Measurements from ENCODE around the gene TMTC2. TPM values are rescaled to one million over a fixed set of nuclear protein-coding genes. Genes with fewer than 3 reads are reported as not detected.

TMTC2 gene
- total RNA-seq, 1 donor from 2014 or later = 12.3 TPM

DNA sequence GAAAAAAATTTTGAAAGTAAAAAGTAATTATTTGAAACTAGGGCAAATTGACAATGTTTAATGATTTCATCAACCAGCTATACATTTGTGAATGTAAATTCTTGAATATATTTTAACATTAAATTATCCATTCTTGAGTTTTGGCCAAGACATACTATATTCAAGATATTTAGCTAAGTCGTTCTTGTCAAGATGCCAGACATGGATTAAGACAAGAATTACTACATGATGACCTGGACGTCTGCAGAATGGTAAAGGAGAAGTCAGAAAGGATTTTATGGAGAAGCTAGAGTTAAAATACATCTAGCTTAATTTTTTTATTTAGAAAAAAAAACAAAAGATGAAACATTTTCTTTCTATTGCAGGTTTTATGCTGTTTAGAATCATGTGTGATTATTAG lies 255.8 kb downstream of the TMTC2 start:
- no peaks in the 10 kb centered on the region for H3K27me3 Mint-ChIP-seq (ENCODE audit: low read depth)

DNA sequence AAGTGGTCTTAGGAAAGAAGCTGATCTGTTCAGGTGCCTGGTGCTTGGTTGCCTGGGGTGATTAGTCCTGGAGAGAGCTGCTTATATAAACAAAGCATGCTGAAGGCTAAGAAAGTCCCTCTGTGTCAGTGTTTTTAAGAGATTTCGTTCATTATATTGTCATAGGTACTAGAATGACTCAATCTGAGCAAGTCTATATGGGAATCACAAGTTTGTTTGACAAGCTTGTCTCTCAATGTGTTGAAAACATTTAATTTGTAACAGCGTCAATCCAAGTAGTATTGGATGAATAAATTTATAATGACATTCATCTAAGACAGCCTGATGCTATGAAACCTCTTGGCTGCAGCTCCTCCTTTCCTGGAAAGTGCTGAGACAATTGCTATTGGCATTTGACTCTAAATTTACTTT lies 256.3 kb downstream of the TMTC2 start:
- no peak overlapping the region for H3K4me3 Mint-ChIP-seq
- H3K27ac Mint-ChIP-seq (ENCODE audit: unreplicated experiment) = no peak overlapping the region

More for the DNA sequence above, 255.8 kb downstream of the TMTC2 start:
- Mint-ChIP-seq H3K4me1 (peaks cover 4% of the 10 kb centered on the region), H3K4me3 (no peak overlapping the region), H3K36me3 (ENCODE audit: low read depth) (no peaks in the 10 kb centered on the region), H3K9me3 (no peaks in the 10 kb centered on the region), H3K27ac (ENCODE audit: unreplicated experiment) (no peak overlapping the region)
- no peak for DNase-seq (ENCODE audit: low read depth, low spot score)
- TF ChIP-seq CTCF (conservative IDR thresholded peaks at IDR 0.05) = no peak

GRCh38 chr12:82948491-82948890 lies 261.8 kb downstream of the TMTC2 start:
- Mint-ChIP-seq H3K36me3 (ENCODE audit: low read depth) (no peaks in the 10 kb centered on the region), H3K4me1 (no peaks in the 10 kb centered on the region), H3K27me3 (ENCODE audit: low read depth) (no peaks in the 10 kb centered on the region), H3K27ac (ENCODE audit: unreplicated experiment) (no peak overlapping the region), H3K4me3 (no peak overlapping the region), H3K9me3 (no peaks in the 10 kb centered on the region)
- no peak for TF ChIP-seq CTCF (conservative IDR thresholded peaks at IDR 0.05)
- no peak for DNase-seq (ENCODE audit: low read depth, low spot score)

More for the DNA sequence above, 256.3 kb downstream of the TMTC2 start:
- no peak for TF ChIP-seq CTCF (conservative IDR thresholded peaks at IDR 0.05)
- Mint-ChIP-seq H3K27me3 (ENCODE audit: low read depth) (no peaks in the 10 kb centered on the region), H3K36me3 (ENCODE audit: low read depth) (no peaks in the 10 kb centered on the region), H3K9me3 (no peaks in the 10 kb centered on the region), H3K4me1 (peaks cover 4% of the 10 kb centered on the region)
- no peak for DNase-seq (ENCODE audit: low read depth, low spot score)

DNA sequence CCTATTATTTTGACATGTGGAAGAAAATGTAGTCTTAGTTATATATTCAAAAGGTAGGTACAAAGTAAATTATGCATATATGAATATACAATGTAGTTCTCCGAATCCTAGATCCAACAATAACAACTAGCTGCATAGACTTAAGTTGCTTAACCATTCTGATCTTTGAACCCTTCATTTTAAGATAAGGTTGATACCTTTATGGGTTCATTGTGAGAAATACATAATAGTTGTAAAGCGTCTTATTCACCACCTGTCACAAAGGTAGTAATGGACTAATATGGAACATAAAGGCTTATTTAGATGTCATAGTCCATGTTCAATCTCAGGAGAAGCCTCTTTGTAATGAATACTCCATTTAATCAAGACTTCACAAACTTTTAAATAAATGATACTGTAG lies 263.6 kb downstream of the TMTC2 start:
- no peak for DNase-seq (ENCODE audit: low read depth, low spot score)
- H3K36me3 Mint-ChIP-seq (ENCODE audit: low read depth) = no peaks in the 10 kb centered on the region
- H3K27me3 Mint-ChIP-seq (ENCODE audit: low read depth) = no peaks in the 10 kb centered on the region
- no peak overlapping the region for H3K4me3 Mint-ChIP-seq
- TF ChIP-seq CTCF (conservative IDR thresholded peaks at IDR 0.05) = no peak
- no peak overlapping the region for H3K27ac Mint-ChIP-seq (ENCODE audit: unreplicated experiment)
- no peaks in the 10 kb centered on the region for H3K9me3 Mint-ChIP-seq
- H3K4me1 Mint-ChIP-seq = no peaks in the 10 kb centered on the region

DNA sequence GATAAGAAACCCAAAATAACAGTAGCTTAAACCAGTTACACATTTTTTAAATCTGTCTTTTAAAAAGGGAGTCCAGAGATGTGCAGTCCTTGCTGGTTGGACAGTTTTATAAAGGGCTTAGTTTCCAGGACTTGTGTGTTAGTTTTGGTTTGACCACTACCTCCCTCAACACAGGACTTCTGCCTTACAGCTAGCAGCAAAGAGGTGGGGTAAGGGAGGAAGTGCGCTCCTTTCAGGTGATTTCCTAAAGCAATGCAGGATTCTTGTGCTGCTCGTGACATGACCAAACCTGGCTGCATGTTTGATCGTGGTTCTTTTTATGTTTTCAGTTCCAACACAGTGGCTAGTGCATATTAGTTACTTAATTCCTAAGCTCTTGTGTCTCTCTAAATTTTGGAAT lies 266.2 kb downstream of the TMTC2 start:
- H3K4me3 Mint-ChIP-seq = no peak overlapping the region
- DNase-seq (ENCODE audit: low read depth, low spot score) = no peak
- no peaks in the 10 kb centered on the region for H3K27me3 Mint-ChIP-seq (ENCODE audit: low read depth)
- peaks cover 4% of the 10 kb centered on the region for H3K36me3 Mint-ChIP-seq (ENCODE audit: low read depth)
- TF ChIP-seq CTCF (conservative IDR thresholded peaks at IDR 0.05) = no peak
- H3K4me1 Mint-ChIP-seq = no peaks in the 10 kb centered on the region
- H3K9me3 Mint-ChIP-seq = no peaks in the 10 kb centered on the region
- H3K27ac Mint-ChIP-seq (ENCODE audit: unreplicated experiment) = no peak overlapping the region

DNA sequence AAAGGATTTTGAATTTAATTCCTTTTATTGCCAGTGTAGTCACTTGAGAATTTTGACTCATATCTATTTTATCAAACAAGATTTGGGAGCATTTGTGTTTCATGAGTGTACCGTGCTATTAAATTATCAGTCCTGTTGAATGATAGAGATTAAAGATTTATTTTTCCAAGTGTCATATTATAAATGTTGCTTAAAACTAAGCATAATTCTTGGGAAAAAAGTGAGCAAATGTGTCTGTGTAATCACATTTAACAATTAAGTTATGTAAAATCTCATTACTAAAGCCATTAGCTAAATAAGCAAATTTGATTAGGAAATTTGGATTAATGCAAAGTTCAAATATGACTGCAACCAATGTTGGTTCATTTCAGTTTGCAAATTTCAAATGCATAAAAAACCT lies 266.7 kb downstream of the TMTC2 start:
- no peak overlapping the region for H3K27ac Mint-ChIP-seq (ENCODE audit: unreplicated experiment)
- H3K9me3 Mint-ChIP-seq = no peaks in the 10 kb centered on the region
- peaks cover 4% of the 10 kb centered on the region for H3K36me3 Mint-ChIP-seq (ENCODE audit: low read depth)
- no peak for TF ChIP-seq CTCF (conservative IDR thresholded peaks at IDR 0.05)
- no peak overlapping the region for H3K4me3 Mint-ChIP-seq
- no peaks in the 10 kb centered on the region for H3K27me3 Mint-ChIP-seq (ENCODE audit: low read depth)
- no peak for DNase-seq (ENCODE audit: low read depth, low spot score)
- H3K4me1 Mint-ChIP-seq = no peaks in the 10 kb centered on the region

All from neural crest cell (in vitro differentiated cells).